Measurements from ENCODE around the gene PRM3.

The PRM3 gene

GRCh38 chr16:11316331-11317015 lies 43.0 kb upstream of the PRM3 start:
- no peak for TF ChIP-seq ELF4 (IDR thresholded peaks at IDR 0.05)
- no peak for TF ChIP-seq PKNOX1 (IDR thresholded peaks at IDR 0.05)

GRCh38 chr16:11315510-11315909 lies 42.1 kb upstream of the PRM3 start:
- ChIA-PET CTCF (no interaction called here), POLR2A (no interaction called here)
- no peak for TF ChIP-seq ARNT (IDR thresholded peaks at IDR 0.05)
- TF ChIP-seq ELF4 (IDR thresholded peaks at IDR 0.05) = no peak
- TF ChIP-seq BHLHE40 (IDR thresholded peaks at IDR 0.05; ENCODE audit: borderline replicate concordance) = no peak
- TF ChIP-seq HDGF (IDR thresholded peaks at IDR 0.05; ENCODE audit: borderline replicate concordance) = no peak
- TF ChIP-seq NFRKB (IDR thresholded peaks at IDR 0.05) = no peak
- TF ChIP-seq FOXM1 (IDR thresholded peaks at IDR 0.05; ENCODE audit: borderline replicate concordance) = no peak
- no peak for TF ChIP-seq FOXK2 (IDR thresholded peaks at IDR 0.05)
- TF ChIP-seq TARDBP (IDR thresholded peaks at IDR 0.05) = no peak
- TF ChIP-seq ZNF384 (IDR thresholded peaks at IDR 0.05) = no peak
- no peak for TF ChIP-seq LEF1 (IDR thresholded peaks at IDR 0.05; ENCODE audit: borderline replicate concordance)
- no peak for TF ChIP-seq SUZ12 (IDR thresholded peaks at IDR 0.05)
- TF ChIP-seq L3MBTL2 (conservative IDR thresholded peaks at IDR 0.05) = no peak
- TF ChIP-seq PKNOX1 (IDR thresholded peaks at IDR 0.05) = no peak
- no peak for TF ChIP-seq FOXA1 (IDR thresholded peaks at IDR 0.05)
- no peak for TF ChIP-seq CTBP1 (IDR thresholded peaks at IDR 0.05; ENCODE audit: borderline replicate concordance)
- no peak for TF ChIP-seq SP1 (IDR thresholded peaks at IDR 0.05)
- no peak for DNase-seq (ENCODE audit: extremely low spot score)

More at GRCh38 chr16:11316331-11317015, 43.0 kb upstream of the PRM3 start:
- POLR2A ChIA-PET = no interaction called here
- no peak for DNase-seq (ENCODE audit: extremely low spot score)
- CTCF ChIA-PET = no interaction called here

GRCh38 chr16:11314309-11314894 lies 41.0 kb upstream of the PRM3 start:
- no peak for DNase-seq (ENCODE audit: extremely low spot score)
- ChIA-PET POLR2A (no interaction called here), CTCF (no interaction called here)
- TF ChIP-seq HDGF (IDR thresholded peaks at IDR 0.05; ENCODE audit: borderline replicate concordance) (no peak), NFRKB (IDR thresholded peaks at IDR 0.05) (no peak), SP1 (IDR thresholded peaks at IDR 0.05) (no peak), FOXM1 (IDR thresholded peaks at IDR 0.05; ENCODE audit: borderline replicate concordance) (no peak), TARDBP (IDR thresholded peaks at IDR 0.05) (no peak), FOXK2 (IDR thresholded peaks at IDR 0.05) (no peak), PKNOX1 (IDR thresholded peaks at IDR 0.05) (no peak), CTBP1 (IDR thresholded peaks at IDR 0.05; ENCODE audit: borderline replicate concordance) (no peak), BHLHE40 (IDR thresholded peaks at IDR 0.05; ENCODE audit: borderline replicate concordance) (no peak), ELF4 (IDR thresholded peaks at IDR 0.05) (no peak), L3MBTL2 (conservative IDR thresholded peaks at IDR 0.05) (no peak), ARNT (IDR thresholded peaks at IDR 0.05) (no peak), FOXA1 (IDR thresholded peaks at IDR 0.05) (no peak), ZNF384 (IDR thresholded peaks at IDR 0.05) (no peak), LEF1 (IDR thresholded peaks at IDR 0.05; ENCODE audit: borderline replicate concordance) (no peak), SUZ12 (IDR thresholded peaks at IDR 0.05) (no peak)

GRCh38 chr16:11313493-11314308 lies 40.3 kb upstream of the PRM3 start:
- ChIA-PET POLR2A (interaction anchor here (1.5 kb wide), 1 partner anchor 58 kb away, joined by 5 read pairs; the partner anchor contains the start of gene SOCS1), CTCF (interaction anchor here (0.6 kb wide), 2 partner anchors 58 to 213 kb away, joined by 3 to 5 read pairs; no protein-coding TSS in a partner anchor)
- no peak for DNase-seq (ENCODE audit: extremely low spot score)
- no peak for TF ChIP-seq FOXA1 (IDR thresholded peaks at IDR 0.05)
- no peak for TF ChIP-seq FOXK2 (IDR thresholded peaks at IDR 0.05)
- no peak for TF ChIP-seq SUZ12 (IDR thresholded peaks at IDR 0.05)

GRCh38 chr16:11312718-11313492 lies 39.5 kb upstream of the PRM3 start:
- TF ChIP-seq SUZ12 (IDR thresholded peaks at IDR 0.05) (no peak), SP1 (IDR thresholded peaks at IDR 0.05) (no peak), CTBP1 (IDR thresholded peaks at IDR 0.05; ENCODE audit: borderline replicate concordance) (no peak), L3MBTL2 (conservative IDR thresholded peaks at IDR 0.05) (no peak), NFRKB (IDR thresholded peaks at IDR 0.05) (no peak), TARDBP (IDR thresholded peaks at IDR 0.05) (no peak), BHLHE40 (IDR thresholded peaks at IDR 0.05; ENCODE audit: borderline replicate concordance) (no peak), PKNOX1 (IDR thresholded peaks at IDR 0.05) (no peak), FOXA1 (IDR thresholded peaks at IDR 0.05) (no peak), HDGF (IDR thresholded peaks at IDR 0.05; ENCODE audit: borderline replicate concordance) (no peak), FOXM1 (IDR thresholded peaks at IDR 0.05; ENCODE audit: borderline replicate concordance) (no peak), FOXK2 (IDR thresholded peaks at IDR 0.05) (no peak)
- CTCF ChIA-PET = interaction anchor here (0.6 kb wide), 2 partner anchors 59 to 213 kb away, joined by 3 to 5 read pairs; no protein-coding TSS in a partner anchor
- no peak for DNase-seq (ENCODE audit: extremely low spot score)
- POLR2A ChIA-PET = interaction anchor here (1.1 to 1.5 kb wide), 2 partner anchors 15 to 57 kb away, joined by 3 to 5 read pairs; partner anchors contain the start of gene SOCS1
